ENCODE data around the gene APOB. TPM values are rescaled to one million over a fixed set of nuclear protein-coding genes. Genes with fewer than 3 reads are reported as not detected.
A peak's percentile ranks its signal among the peaks of the same experiment; 100 is the strongest.

The APOB gene
- total and polyA plus RNA-seq, 2 of the 13 experiments (the other 11 are each of a cell fraction or from before 2014, with no cell fraction given): 1,569 to 2,515 TPM

DNA sequence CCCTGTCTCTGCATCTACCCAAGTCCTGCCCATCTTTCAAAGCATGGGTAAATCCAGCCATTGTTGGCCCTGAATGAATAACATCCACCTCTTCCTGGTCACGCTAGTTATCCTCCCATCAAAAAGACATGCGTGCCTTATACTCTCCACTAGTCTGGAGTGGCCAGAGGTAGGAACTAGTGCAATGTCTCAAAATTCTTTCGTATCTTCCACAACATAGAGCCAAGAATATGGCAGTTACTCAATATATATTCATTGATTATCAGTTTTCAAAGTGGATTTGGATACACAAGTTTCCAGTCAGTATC, 8.9 kb downstream of the APOB start (continued):
- TF ChIP-seq SMYD3 (CRISPR knock-in tag; IDR thresholded peaks at IDR 0.05) (0 out of 2 replicates have a peak, but pooled peaks have one; percentile 35), RFXAP (CRISPR knock-in tag; IDR thresholded peaks at IDR 0.05; ENCODE audit: borderline replicate concordance) (peak; percentile 23; the same call in 1 of the 2 replicates), HOXD1 (CRISPR knock-in tag; IDR thresholded peaks at IDR 0.05) (no peak), CBFB (CRISPR knock-in tag; IDR thresholded peaks at IDR 0.05) (no peak), NR2F6 (IDR thresholded peaks at IDR 0.05) (no peak), NR2F6 (CRISPR knock-in tag; IDR thresholded peaks at IDR 0.05) (no peak), MTF1 (CRISPR knock-in tag; IDR thresholded peaks at IDR 0.05) (no peak), SALL2 (CRISPR knock-in tag; IDR thresholded peaks at IDR 0.05) (no peak), TOPORS (CRISPR knock-in tag; IDR thresholded peaks at IDR 0.05) (0 out of 2 replicates have a peak, but pooled peaks have one; percentile 27), SETDB1 (CRISPR knock-in tag; IDR thresholded peaks at IDR 0.05; ENCODE audit: borderline replicate concordance) (no peak), POLR2AphosphoS2 (IDR thresholded peaks at IDR 0.05; ENCODE audit: low read depth, low read length) (peak; percentile 95; the same call in 1 of the 2 replicates), HDAC2 (CRISPR knock-in tag; IDR thresholded peaks at IDR 0.05) (peak; percentile 22; the same call in 1 of the 2 replicates), KLF15 (CRISPR knock-in tag; IDR thresholded peaks at IDR 0.05; ENCODE audit: borderline replicate concordance) (no peak), THAP11 (CRISPR knock-in tag; IDR thresholded peaks at IDR 0.05) (0 out of 2 replicates have a peak, but pooled peaks have one; percentile 21), ZNF670 (CRISPR knock-in tag; IDR thresholded peaks at IDR 0.05; ENCODE audit: borderline replicate concordance) (peak; percentile 41; the same call in 1 of the 2 replicates), RBFOX2 (IDR thresholded peaks at IDR 0.05; ENCODE audit: low read depth, low read length) (peak; percentile 8; the same call in 1 of the 2 replicates), HNRNPL (IDR thresholded peaks at IDR 0.05; ENCODE audit: low read depth, low read length) (no peak), NR2F1 (CRISPR knock-in tag; IDR thresholded peaks at IDR 0.05) (0 out of 4 replicates have a peak, but pooled peaks of 1 of the 2 experiments have one; percentile 25), ZNF709 (CRISPR knock-in tag; IDR thresholded peaks at IDR 0.05) (0 out of 2 replicates have a peak, but pooled peaks have one; percentile 13)
- TF ChIP-seq, protein P1, sequence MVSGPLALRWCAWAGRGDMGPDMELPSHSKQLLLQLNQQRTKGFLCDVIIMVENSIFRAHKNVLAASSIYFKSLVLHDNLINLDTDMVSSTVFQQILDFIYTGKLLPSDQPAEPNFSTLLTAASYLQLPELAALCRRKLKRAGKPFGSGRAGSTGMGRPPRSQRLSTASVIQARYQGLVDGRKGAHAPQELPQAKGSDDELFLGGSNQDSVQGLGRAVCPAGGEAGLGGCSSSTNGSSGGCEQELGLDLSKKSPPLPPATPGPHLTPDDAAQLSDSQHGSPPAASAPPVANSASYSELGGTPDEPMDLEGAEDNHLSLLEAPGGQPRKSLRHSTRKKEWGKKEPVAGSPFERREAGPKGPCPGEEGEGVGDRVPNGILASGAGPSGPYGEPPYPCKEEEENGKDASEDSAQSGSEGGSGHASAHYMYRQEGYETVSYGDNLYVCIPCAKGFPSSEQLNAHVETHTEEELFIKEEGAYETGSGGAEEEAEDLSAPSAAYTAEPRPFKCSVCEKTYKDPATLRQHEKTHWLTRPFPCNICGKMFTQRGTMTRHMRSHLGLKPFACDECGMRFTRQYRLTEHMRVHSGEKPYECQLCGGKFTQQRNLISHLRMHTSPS (CRISPR knock-in tag; IDR thresholded peaks at IDR 0.05; ENCODE audit: low read depth): no peak
- TF ChIP-seq, protein P2, sequence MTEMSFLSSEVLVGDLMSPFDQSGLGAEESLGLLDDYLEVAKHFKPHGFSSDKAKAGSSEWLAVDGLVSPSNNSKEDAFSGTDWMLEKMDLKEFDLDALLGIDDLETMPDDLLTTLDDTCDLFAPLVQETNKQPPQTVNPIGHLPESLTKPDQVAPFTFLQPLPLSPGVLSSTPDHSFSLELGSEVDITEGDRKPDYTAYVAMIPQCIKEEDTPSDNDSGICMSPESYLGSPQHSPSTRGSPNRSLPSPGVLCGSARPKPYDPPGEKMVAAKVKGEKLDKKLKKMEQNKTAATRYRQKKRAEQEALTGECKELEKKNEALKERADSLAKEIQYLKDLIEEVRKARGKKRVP (CRISPR knock-in tag; IDR thresholded peaks at IDR 0.05): peak in 1 of 2 experiments; percentile 32; a peak in 1 of 4 replicates
- TF ChIP-seq, protein P3, sequence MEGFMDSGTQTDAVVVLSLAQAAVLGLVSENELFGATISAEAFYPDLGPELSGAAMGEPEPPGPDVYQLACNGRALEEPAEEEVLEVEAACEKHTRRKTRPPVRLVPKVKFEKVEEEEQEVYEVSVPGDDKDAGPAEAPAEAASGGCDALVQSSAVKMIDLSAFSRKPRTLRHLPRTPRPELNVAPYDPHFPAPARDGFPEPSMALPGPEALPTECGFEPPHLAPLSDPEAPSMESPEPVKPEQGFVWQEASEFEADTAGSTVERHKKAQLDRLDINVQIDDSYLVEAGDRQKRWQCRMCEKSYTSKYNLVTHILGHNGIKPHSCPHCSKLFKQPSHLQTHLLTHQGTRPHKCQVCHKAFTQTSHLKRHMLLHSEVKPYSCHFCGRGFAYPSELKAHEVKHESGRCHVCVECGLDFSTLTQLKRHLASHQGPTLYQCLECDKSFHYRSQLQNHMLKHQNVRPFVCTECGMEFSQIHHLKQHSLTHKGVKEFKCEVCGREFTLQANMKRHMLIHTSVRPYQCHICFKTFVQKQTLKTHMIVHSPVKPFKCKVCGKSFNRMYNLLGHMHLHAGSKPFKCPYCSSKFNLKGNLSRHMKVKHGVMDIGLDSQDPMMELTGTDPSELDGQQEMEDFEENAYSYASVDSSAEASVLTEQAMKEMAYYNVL (CRISPR knock-in tag; IDR thresholded peaks at IDR 0.05; ENCODE audit: borderline replicate concordance): no peak
- TF ChIP-seq, protein P4, sequence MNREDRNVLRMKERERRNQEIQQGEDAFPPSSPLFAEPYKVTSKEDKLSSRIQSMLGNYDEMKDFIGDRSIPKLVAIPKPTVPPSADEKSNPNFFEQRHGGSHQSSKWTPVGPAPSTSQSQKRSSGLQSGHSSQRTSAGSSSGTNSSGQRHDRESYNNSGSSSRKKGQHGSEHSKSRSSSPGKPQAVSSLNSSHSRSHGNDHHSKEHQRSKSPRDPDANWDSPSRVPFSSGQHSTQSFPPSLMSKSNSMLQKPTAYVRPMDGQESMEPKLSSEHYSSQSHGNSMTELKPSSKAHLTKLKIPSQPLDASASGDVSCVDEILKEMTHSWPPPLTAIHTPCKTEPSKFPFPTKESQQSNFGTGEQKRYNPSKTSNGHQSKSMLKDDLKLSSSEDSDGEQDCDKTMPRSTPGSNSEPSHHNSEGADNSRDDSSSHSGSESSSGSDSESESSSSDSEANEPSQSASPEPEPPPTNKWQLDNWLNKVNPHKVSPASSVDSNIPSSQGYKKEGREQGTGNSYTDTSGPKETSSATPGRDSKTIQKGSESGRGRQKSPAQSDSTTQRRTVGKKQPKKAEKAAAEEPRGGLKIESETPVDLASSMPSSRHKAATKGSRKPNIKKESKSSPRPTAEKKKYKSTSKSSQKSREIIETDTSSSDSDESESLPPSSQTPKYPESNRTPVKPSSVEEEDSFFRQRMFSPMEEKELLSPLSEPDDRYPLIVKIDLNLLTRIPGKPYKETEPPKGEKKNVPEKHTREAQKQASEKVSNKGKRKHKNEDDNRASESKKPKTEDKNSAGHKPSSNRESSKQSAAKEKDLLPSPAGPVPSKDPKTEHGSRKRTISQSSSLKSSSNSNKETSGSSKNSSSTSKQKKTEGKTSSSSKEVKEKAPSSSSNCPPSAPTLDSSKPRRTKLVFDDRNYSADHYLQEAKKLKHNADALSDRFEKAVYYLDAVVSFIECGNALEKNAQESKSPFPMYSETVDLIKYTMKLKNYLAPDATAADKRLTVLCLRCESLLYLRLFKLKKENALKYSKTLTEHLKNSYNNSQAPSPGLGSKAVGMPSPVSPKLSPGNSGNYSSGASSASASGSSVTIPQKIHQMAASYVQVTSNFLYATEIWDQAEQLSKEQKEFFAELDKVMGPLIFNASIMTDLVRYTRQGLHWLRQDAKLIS (CRISPR knock-in tag; IDR thresholded peaks at IDR 0.05): 0 out of 2 replicates have a peak, but pooled peaks have one; percentile 19

All from HepG2 (cell line).